Common myeloid progenitor, CD34-positive (primary cell): ENCODE data around the gene PRELID2.
"Not testable (repeated sequence)": the region's sequence is repeated elsewhere in the genome, so short reads cannot be mapped to it uniquely, and the experiment has no call there.

Experiments
- CTCF ChIA-PET: fragments of 350-600 bp; sonication (Branson Sonifier 250); formaldehyde crosslinking; loops from one replicate; lab custom pipeline; 2021; ENCODE audit warnings: antibody characterized with exemption; lab: Charles Lee
- POLR2A ChIA-PET: fragments of 350-600 bp; sonication (Branson Sonifier 250); formaldehyde crosslinking; loops from one replicate; lab custom pipeline; 2021; ENCODE audit warnings: antibody characterized with exemption; lab: Charles Lee
- DNase-seq, 3 donors: peaks; one replicate each; pipeline versions ENCODE4 v3.0.0 to v3.0.0-alpha.2; 2013
- H3K27ac ChIP-seq, 2 experiments: 1 replicate in 1 of 2; 2 replicates in 1 of 2; pipeline ENCODE4 v1.7.0; 2013; ENCODE audit warnings: inconsistent platforms in 2 of 2, low read length in 2 of 2, mild to moderate bottlenecking in 2 of 2, low read depth in 1 of 2, moderate library complexity in 1 of 2; ENCODE audit not compliant: severe bottlenecking in 2 of 2, insufficient read depth in 1 of 2, poor library complexity in 1 of 2
- H3K27me3 ChIP-seq, 5 experiments: replicated peaks in 2 of 5; 1 replicate in 3 of 5; 2 replicates in 2 of 5; pipeline versions ENCODE4 v1.6.1 to v1.7.0; 2013; ENCODE audit warnings: low read length in 4 of 5, mild to moderate bottlenecking in 2 of 5, moderate library complexity in 2 of 5, inconsistent platforms in 1 of 5; ENCODE audit not compliant: insufficient read depth in 5 of 5, control insufficient read depth in 4 of 5
- H3K36me3 ChIP-seq, 4 experiments: 1 replicate in 2 of 4; 2 replicates in 2 of 4; pipeline versions ENCODE4 v1.6.1 to v1.7.0; 2013; ENCODE audit warnings: low read length in 3 of 4, control low read depth in 1 of 4, mild to moderate bottlenecking in 1 of 4; ENCODE audit not compliant: control insufficient read depth in 4 of 4, insufficient read depth in 4 of 4
- H3K4me1 ChIP-seq, 4 experiments: 1 replicate in 3 of 4; 2 replicates in 1 of 4; pipeline versions ENCODE4 v1.6.1 to v1.7.1; 2013; ENCODE audit warnings: low read length in 3 of 4, mild to moderate bottlenecking in 3 of 4, control low read depth in 1 of 4, inconsistent platforms in 1 of 4, moderate library complexity in 1 of 4; ENCODE audit not compliant: control insufficient read depth in 4 of 4, insufficient read depth in 4 of 4; ENCODE audit errors: control extremely low read depth in 1 of 4
- H3K4me3 ChIP-seq, 7 experiments: 1 replicate in 4 of 7; 2 replicates in 3 of 7; pipeline versions ENCODE4 v1.5.1 to v1.7.0; 2013; ENCODE audit warnings: mild to moderate bottlenecking in 7 of 7, low read length in 6 of 7, moderate library complexity in 6 of 7, inconsistent platforms in 2 of 7, low read depth in 2 of 7, control low read depth in 1 of 7; ENCODE audit not compliant: insufficient read depth in 4 of 7, control insufficient read depth in 1 of 7; ENCODE audit errors: extremely low read depth in 1 of 7
- H3K9me3 ChIP-seq, 5 experiments: 1 replicate in 4 of 5; 2 replicates in 1 of 5; pipeline versions ENCODE4 v1.6.1 to v1.7.1; 2013; ENCODE audit warnings: low read length in 4 of 5, mild to moderate bottlenecking in 2 of 5, inconsistent platforms in 1 of 5, low read depth in 1 of 5, moderate library complexity in 1 of 5; ENCODE audit not compliant: control insufficient read depth in 4 of 5, insufficient read depth in 2 of 5; ENCODE audit errors: control extremely low read depth in 1 of 5
- WGBS: methylation state at CpG from one replicate; pipeline ENCODE4 v1.1.5; 2013; ENCODE audit not compliant: insufficient coverage; 5-methylcytosine and 5-hydroxymethylcytosine counted together

Gene PRELID2

GRCh38 chr5:145803112-145804004, 31.8 kb downstream of the PRELID2 start:
- Histone ChIP-seq H3K27ac (no peak overlapping the region), H3K9me3 (peaks cover 0 to 7% (median 3%) of the 10 kb centered on the region in 5 experiments), H3K4me3 (no peak overlapping the region), H3K36me3 (peaks cover 2 to 34% (median 13%) of the 10 kb centered on the region in 4 experiments), H3K27me3 (no peaks in the 10 kb centered on the region), H3K4me1 (no peaks in the 10 kb centered on the region)
- WGBS, result 95% methylated on average over 3 of the region's 9 CpGs
- ChIA-PET POLR2A (no interaction called here), CTCF (interaction anchor here (0.5 to 1.2 kb wide), 2 partner anchors 14 to 53 kb away, joined by 3 read pairs; no protein-coding TSS in a partner anchor)
- DNase-seq, result no peak

DNA sequence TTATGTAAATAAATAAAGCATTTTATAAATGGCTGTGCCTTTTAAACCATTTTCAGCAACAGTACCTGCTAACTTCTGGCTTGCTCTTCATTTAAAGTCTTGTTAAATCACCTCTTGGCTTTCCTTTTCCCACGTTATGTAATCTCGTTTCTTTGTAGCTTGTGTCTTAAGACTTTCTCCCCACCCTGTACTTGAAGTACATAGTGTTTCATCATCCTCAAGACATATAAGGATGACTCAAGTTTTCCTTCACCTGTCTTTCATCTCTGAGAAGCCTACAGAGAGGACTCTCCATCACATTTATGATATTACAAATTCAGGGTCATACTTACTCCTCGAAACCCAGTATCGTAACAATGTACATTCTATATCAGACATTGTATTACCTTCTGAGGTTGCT, 33.9 kb downstream of the PRELID2 start:
- no peaks in the 10 kb centered on the region for H3K27me3 ChIP-seq
- H3K4me3 ChIP-seq, result no peak overlapping the region
- H3K36me3 ChIP-seq, result peaks cover 3 to 29% (median 13%) of the 10 kb centered on the region in 4 experiments
- CTCF ChIA-PET, result no interaction called here
- no peak overlapping the region for H3K27ac ChIP-seq
- peaks cover 0 to 7% (median 3%) of the 10 kb centered on the region in 5 experiments for H3K9me3 ChIP-seq
- POLR2A ChIA-PET, result no interaction called here
- 100% methylated on average over 2 of the region's 4 CpGs for WGBS
- no peaks in the 10 kb centered on the region for H3K4me1 ChIP-seq
- no peak for DNase-seq

- Histone ChIP-seq H3K27ac (no peak overlapping the region), H3K4me1 (no peaks in the 10 kb centered on the region), H3K4me3 (no peak overlapping the region), H3K9me3 (peaks cover 0 to 7% (median 3%) of the 10 kb centered on the region in 5 experiments), H3K36me3 (peaks cover 3 to 32% (median 12%) of the 10 kb centered on the region in 4 experiments), H3K27me3 (no peaks in the 10 kb centered on the region)
- ChIA-PET POLR2A (no interaction called here), CTCF (no interaction called here)
- WGBS, result no CpG with 5 or more reads among the region's 2 CpGs
- no peak for DNase-seq
These were observed 35.0 kb downstream of the PRELID2 start for GRCh38 chr5:145800181-145800580.

GRCh38 chr5:145798503-145798902, 36.6 kb downstream of the PRELID2 start:
- H3K4me3 ChIP-seq, POLR2A ChIA-PET, H3K4me1 ChIP-seq, H3K9me3 ChIP-seq, H3K27ac ChIP-seq, DNase-seq, H3K27me3 ChIP-seq, CTCF ChIA-PET: not testable (repeated sequence)
- peaks cover 0 to 37% (median 9%) of the 10 kb centered on the region in 4 experiments for H3K36me3 ChIP-seq

GRCh38 chr5:145797336-145797735, 37.8 kb downstream of the PRELID2 start:
- CTCF ChIA-PET, result interaction anchor here (1.1 kb wide), 1 partner anchor 14 kb away, joined by 3 read pairs; no protein-coding TSS in a partner anchor
- Histone ChIP-seq H3K27ac (no peak overlapping the region), H3K4me3 (no peak overlapping the region), H3K36me3 (peaks cover 0 to 35% (median 9%) of the 10 kb centered on the region in 4 experiments), H3K4me1 (no peaks in the 10 kb centered on the region), H3K9me3 (peaks cover 0 to 7% (median 3%) of the 10 kb centered on the region in 5 experiments), H3K27me3 (no peaks in the 10 kb centered on the region)
- no peak for DNase-seq
- 100% methylated on average over 1 of the region's 1 CpG for WGBS
- POLR2A ChIA-PET, result no interaction called here

- H3K27ac ChIP-seq, result no peak overlapping the region
- H3K27me3 ChIP-seq, result no peaks in the 10 kb centered on the region
- no peak for DNase-seq
- H3K36me3 ChIP-seq, result peaks cover 0 to 32% (median 12%) of the 10 kb centered on the region in 4 experiments
- ChIA-PET CTCF (interaction anchor here (1.0 to 1.1 kb wide), 2 partner anchors 15 to 26 kb away, joined by 3 read pairs; no protein-coding TSS in a partner anchor), POLR2A (no interaction called here)
- 100% methylated on average over 1 of the region's 2 CpGs for WGBS
- peaks cover 0 to 7% (median 3%) of the 10 kb centered on the region in 5 experiments for H3K9me3 ChIP-seq
- H3K4me3 ChIP-seq, result no peak overlapping the region
- H3K4me1 ChIP-seq, result no peaks in the 10 kb centered on the region
These were observed 38.8 kb downstream of the PRELID2 start for GRCh38 chr5:145796318-145796717.

GRCh38 chr5:145793574-145793973, 41.6 kb downstream of the PRELID2 start:
- no CpG with 5 or more reads among the region's 2 CpGs for WGBS
- Histone ChIP-seq H3K36me3 (peaks cover 0 to 30% (median 9%) of the 10 kb centered on the region in 4 experiments), H3K4me3 (no peak overlapping the region), H3K27me3 (no peaks in the 10 kb centered on the region), H3K4me1 (no peaks in the 10 kb centered on the region), H3K9me3 (no peaks in the 10 kb centered on the region), H3K27ac (no peak overlapping the region)
- ChIA-PET CTCF (interaction anchor here (0.7 to 1.1 kb wide), 2 partner anchors 19 to 350 kb away, joined by 3 read pairs; no protein-coding TSS in a partner anchor), POLR2A (no interaction called here)
- DNase-seq, result no peak
